Mucosa of stomach (tissue), 1 donor: ENCODE results near the gene MYB.

Experiments
- H3K27me3 ChIP-seq: one replicate; pipeline ENCODE4 v1.7.0; 2013; ENCODE audit warnings: mild to moderate bottlenecking, low read length; ENCODE audit not compliant: control insufficient read depth, insufficient read depth
- H3K36me3 ChIP-seq: one replicate; pipeline ENCODE4 v1.7.0; 2013; ENCODE audit warnings: low read length; ENCODE audit not compliant: control insufficient read depth, insufficient read depth
- H3K4me1 ChIP-seq: one replicate; pipeline ENCODE4 v1.7.0; 2013; ENCODE audit warnings: mild to moderate bottlenecking, low read length; ENCODE audit not compliant: control insufficient read depth, insufficient read depth
- H3K4me3 ChIP-seq: one replicate; pipeline ENCODE4 v1.7.0; 2013; ENCODE audit warnings: low read length
- H3K9ac ChIP-seq: one replicate; pipeline ENCODE4 v1.7.0; 2013; ENCODE audit warnings: mild to moderate bottlenecking, low read length, moderate library complexity
- H3K9me3 ChIP-seq: one replicate; pipeline ENCODE4 v1.7.0; 2013; ENCODE audit warnings: mild to moderate bottlenecking, low read length, moderate library complexity; ENCODE audit not compliant: control insufficient read depth
- donor health status: Pancreatic carcinoma.

MYB gene

DNA sequence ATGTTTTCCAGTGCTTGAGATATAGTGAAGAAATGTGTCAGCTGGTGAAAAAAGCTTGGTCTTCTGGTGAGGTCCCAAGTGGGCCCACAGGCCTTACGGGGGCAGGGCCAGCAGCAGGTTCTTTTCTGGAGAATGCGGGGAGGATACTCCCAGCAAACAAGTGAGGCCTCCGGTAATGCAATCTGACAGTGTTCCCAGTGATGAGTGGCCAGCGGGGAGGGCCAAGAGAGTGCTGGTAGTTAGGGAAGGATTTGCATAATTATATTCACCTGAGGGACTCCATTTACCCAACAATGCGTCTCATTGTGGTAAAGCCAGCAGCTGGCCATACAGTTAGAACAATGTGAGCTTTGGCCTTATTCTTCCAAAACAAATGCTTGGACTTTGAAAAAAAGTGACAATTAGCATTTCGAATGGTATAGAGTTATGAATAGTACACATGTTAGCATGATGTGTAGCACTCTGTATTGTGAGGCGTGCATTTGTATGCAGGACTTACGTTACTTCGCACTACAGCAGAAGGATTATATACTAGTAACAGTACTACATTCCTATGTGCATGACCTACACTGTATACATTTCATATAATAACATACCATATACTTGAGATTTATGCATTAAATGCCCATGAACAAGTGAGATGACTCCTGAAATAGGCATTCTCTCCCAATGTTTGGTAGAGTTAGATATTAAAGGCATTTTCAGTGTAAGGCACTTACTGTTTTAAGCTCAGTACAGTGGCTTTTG, 69.8 kb downstream of the MYB start:
- H3K36me3 ChIP-seq = no peaks in the 10 kb centered on the region
- H3K9ac ChIP-seq = no peak overlapping the region
- H3K4me3 ChIP-seq = no peak overlapping the region
- peaks cover 41% of the 10 kb centered on the region for H3K4me1 ChIP-seq
- no peaks in the 10 kb centered on the region for H3K27me3 ChIP-seq
- H3K9me3 ChIP-seq = no peaks in the 10 kb centered on the region

DNA sequence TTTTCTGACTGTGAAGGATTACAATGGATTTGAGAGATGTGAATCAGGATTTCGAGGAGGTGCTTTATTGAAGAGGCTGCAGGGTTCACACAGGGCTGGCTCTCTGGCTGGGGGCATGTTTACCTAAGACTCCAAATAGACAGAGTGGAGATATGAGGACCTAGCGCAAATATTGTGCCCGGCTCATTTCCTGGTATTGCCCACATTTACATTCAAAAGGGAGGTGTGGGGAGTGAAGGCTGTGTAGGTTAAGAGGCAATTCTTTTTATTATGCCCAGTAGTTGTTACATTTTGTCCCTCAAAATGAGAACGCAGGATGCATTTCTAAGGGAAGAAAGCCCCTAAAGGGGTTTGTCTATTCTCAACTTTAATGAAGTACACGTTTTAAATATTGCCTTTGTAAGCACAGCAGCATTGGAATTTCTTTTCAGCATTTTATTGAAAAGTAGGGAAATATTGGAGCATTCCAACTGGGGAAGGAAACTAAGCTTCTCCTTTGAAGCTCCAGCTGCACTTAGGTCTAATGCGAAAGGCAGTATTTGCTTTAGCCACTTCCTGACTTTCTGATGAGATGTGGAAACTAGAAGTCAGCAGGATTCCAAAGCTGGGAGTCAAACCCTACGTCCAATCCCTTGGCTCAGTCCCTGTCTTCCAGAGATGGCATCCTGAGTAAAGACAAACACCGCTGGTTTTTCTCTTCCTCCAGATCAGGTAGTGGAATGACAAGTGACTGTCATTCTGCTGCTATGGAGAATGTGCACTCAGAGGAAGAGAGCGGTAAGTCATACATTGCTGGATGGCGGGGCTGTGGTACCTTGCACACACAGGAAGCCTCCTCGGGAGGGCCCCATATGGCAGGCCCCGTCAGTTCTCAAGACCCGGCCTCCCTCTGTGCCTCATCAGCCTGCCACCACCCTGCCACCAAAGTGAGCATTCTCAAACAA, 70.7 kb downstream of the MYB start:
- Histone ChIP-seq H3K27me3 (no peaks in the 10 kb centered on the region), H3K9ac (no peak overlapping the region), H3K9me3 (no peaks in the 10 kb centered on the region), H3K36me3 (no peaks in the 10 kb centered on the region), H3K4me3 (no peak overlapping the region), H3K4me1 (peaks cover 41% of the 10 kb centered on the region)

DNA sequence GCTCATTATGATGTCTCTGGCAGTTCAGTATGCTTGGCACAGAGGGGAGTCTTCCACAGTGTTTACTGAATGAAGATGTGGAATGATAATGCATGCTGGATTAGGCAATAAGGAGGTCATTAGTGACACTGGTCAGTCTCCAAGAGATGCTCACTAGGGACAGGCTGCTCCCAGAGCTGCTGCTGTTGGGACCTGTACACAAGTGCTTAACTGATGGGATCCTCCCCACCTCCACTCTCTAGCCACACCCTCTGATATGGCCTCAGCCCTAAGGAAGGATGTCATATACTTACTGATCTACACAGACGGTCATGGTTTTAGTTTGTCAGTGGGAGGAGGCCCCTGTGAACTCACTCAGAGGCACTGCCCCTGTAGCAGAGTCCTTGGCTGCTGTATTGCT, 73.4 kb downstream of the MYB start:
- Histone ChIP-seq H3K36me3 (no peaks in the 10 kb centered on the region), H3K9me3 (no peaks in the 10 kb centered on the region), H3K27me3 (no peaks in the 10 kb centered on the region), H3K4me3 (no peak overlapping the region), H3K4me1 (peaks cover 41% of the 10 kb centered on the region), H3K9ac (no peak overlapping the region)

DNA sequence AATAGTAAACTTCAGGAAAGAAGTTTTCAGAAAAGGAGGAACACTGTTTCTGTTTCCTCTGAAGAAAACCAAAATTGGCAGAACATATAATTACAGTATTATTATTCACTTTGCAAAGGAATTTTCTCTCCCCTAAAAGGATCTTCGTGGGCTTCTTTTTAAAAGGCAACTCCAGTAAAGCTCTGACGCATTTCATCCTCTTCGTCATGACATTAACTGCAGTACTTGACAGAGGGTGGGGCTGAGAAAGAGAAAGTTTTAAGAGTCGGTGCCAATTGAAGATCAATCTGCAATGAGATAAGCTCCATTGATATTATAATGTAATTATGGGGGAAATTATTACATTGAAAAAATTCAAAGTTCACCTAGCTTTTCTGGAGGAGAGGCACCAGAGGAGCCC, 75.8 kb downstream of the MYB start:
- Histone ChIP-seq H3K27me3 (no peaks in the 10 kb centered on the region), H3K9me3 (no peaks in the 10 kb centered on the region), H3K36me3 (no peaks in the 10 kb centered on the region), H3K9ac (no peak overlapping the region), H3K4me3 (no peak overlapping the region), H3K4me1 (peaks cover 27% of the 10 kb centered on the region)

DNA sequence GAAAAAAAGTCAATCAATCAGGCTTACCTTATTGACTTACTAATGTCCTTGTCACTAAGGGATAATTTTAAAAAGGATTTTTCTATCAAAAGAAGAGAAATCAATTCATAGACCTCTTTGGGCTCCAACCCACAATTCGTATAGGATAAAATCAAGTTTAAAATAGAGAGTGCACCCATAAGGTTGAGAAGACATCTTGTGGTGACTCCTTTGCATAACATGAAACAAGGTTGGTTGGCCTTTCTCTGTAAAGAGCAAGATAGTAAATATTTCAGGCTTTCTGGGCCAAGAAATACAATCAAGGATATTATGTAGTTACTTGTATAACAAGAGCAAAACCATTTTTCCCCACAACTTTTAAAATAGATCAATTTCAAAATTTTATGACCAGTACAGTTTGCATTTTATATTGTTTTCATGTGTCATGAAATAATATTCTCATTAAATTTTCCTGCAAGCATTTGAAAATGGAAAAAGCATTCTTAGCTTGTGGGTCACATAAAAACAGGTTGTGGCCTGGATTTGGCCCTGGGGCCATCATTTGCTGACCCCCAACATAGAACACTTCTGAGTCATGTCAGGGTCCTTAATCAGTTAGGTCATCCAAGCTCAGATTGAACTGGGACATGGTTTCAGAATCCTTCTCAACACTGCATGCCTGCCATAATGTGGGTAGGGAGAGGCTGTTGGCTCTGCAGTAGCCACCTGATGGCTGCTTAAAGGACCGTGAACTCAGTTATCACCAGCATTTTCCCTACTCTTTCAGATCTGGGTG, 76.7 kb downstream of the MYB start:
- H3K9me3 ChIP-seq = no peaks in the 10 kb centered on the region
- H3K36me3 ChIP-seq = no peaks in the 10 kb centered on the region
- H3K9ac ChIP-seq = no peak overlapping the region
- no peaks in the 10 kb centered on the region for H3K27me3 ChIP-seq
- no peak overlapping the region for H3K4me3 ChIP-seq
- H3K4me1 ChIP-seq = peaks cover 18% of the 10 kb centered on the region

DNA sequence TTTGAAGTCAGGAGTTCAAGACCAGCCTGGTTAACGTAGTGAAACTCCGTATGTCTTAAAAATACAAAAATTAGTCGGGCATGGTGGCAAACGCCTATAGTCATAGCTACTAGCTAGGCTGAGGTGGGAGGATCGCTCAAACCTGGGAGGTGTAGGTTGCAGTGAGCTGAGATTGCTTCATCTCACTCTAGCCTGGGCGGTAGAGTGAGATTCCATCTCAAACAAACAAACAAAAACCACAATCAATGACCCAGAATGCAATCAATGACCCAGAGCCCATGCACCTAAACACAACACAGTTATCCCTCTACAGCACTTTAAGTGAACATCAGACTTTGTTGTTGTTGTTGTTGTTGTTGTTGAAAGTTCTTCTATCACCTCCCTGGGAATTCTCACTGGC, 77.9 kb downstream of the MYB start:
- no peaks in the 10 kb centered on the region for H3K36me3 ChIP-seq
- peaks cover 9% of the 10 kb centered on the region for H3K4me1 ChIP-seq
- H3K27me3 ChIP-seq = no peaks in the 10 kb centered on the region
- no peak overlapping the region for H3K9ac ChIP-seq
- no peaks in the 10 kb centered on the region for H3K9me3 ChIP-seq
- H3K4me3 ChIP-seq = no peak overlapping the region

DNA sequence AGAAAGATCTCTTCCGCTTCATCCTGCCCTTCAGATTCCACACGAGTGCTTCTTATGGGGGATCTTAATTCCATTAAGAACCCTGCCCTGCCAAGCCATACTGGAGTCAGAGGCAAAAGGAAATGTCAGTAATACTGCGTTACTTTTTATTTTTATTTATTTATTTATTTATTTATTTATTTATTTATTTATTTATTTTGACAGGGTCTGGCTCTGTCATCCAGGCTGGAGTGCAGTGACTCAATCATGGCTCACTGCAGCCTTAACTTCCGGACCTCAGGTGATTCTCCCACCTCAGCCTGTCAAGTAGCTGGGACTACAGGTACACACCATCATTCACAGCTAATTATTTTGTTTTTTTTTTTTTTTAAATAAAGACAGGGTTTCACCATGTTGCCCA, 79.5 kb downstream of the MYB start:
- no peaks in the 10 kb centered on the region for H3K27me3 ChIP-seq
- H3K4me3 ChIP-seq = no peak overlapping the region
- no peak overlapping the region for H3K9ac ChIP-seq
- no peaks in the 10 kb centered on the region for H3K36me3 ChIP-seq
- H3K4me1 ChIP-seq = no peaks in the 10 kb centered on the region
- H3K9me3 ChIP-seq = no peaks in the 10 kb centered on the region

DNA sequence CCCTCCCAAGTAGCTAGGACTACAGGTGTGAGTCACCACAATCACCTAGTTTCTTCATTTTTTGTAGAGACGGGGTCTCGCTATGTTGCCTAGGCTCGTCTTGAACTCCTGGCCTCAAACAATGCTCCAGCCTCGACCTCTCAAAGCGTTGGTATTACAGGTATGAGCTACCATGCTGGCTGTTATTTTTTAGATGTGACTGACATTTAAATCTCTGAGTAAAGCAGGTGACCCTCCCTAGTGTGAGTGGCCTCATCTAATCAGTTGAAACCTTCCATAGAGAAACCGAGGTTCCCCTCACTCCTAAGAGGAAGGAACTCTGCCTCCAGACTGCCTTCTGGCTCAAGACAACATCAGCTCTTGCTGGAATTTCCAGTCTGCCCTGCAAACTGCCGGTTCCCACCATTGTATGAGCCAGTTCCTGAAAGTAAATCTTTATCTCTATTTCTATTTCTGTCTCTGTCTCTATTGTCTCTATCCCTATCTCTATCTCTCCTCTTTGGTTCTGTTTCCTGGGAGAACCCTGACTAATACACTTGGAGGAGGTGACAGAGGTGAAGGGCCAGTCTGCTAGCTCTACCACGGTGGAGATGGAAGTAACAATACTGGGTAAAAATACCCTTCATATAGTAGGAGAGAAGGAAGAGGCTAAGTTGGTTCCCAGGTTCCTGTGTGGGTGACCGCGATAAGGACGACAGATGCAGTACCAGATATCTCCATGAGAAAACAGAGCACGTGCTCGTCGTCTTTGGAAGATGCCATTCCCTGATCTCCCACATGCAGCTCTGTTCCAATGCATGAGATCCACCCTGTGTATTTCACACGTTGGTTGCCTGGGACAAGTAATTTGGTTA, 81.0 kb downstream of the MYB start:
- H3K36me3 ChIP-seq = no peaks in the 10 kb centered on the region
- no peak overlapping the region for H3K4me3 ChIP-seq
- peaks cover 6% of the 10 kb centered on the region for H3K4me1 ChIP-seq
- H3K9me3 ChIP-seq = no peaks in the 10 kb centered on the region
- H3K27me3 ChIP-seq = no peaks in the 10 kb centered on the region
- no peak overlapping the region for H3K9ac ChIP-seq

DNA sequence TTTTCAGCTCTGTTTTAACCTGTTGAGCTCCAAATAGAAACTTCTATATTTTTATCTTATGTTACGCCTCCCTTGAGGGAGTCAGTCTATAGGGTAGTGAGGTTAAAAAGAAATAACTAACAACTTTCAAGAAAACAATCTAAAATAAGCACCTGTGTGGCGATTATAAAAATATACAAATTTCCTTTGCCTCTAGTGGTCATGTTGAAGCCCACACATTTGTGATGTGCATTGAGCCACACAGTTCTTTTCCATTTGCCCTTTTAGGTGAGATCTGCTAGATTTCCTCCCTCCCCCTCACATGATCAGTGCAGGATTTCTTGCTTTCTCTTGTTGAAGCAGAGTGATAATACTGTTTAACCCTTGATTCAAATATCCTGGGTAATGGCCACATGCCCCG, 84.2 kb downstream of the MYB start:
- H3K9me3 ChIP-seq = no peaks in the 10 kb centered on the region
- H3K36me3 ChIP-seq = no peaks in the 10 kb centered on the region
- H3K9ac ChIP-seq = no peak overlapping the region
- peaks cover 37% of the 10 kb centered on the region for H3K4me1 ChIP-seq
- no peaks in the 10 kb centered on the region for H3K27me3 ChIP-seq
- H3K4me3 ChIP-seq = no peak overlapping the region

DNA sequence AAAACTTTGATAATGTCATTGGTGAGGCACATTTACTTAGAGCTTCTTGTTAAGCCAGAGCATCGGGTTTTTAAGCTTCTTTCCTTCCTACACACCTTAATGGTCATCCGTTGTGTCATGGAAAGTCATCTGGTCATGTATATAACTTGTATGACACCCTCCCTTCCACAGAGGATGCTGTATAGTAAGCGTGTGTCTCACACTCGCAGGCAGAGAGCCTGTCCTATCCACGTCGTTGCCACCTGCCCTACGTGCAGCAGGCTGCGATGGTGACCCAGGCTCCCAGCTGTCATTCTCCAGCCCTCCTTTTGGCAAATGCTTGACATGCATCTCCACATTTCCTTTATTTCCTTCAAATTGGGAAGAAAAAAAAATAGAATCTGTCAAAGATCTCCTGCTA, 85.6 kb downstream of the MYB start:
- Histone ChIP-seq H3K36me3 (no peaks in the 10 kb centered on the region), H3K4me1 (peaks cover 49% of the 10 kb centered on the region), H3K9ac (no peak overlapping the region), H3K27me3 (no peaks in the 10 kb centered on the region), H3K9me3 (no peaks in the 10 kb centered on the region), H3K4me3 (no peak overlapping the region)

DNA sequence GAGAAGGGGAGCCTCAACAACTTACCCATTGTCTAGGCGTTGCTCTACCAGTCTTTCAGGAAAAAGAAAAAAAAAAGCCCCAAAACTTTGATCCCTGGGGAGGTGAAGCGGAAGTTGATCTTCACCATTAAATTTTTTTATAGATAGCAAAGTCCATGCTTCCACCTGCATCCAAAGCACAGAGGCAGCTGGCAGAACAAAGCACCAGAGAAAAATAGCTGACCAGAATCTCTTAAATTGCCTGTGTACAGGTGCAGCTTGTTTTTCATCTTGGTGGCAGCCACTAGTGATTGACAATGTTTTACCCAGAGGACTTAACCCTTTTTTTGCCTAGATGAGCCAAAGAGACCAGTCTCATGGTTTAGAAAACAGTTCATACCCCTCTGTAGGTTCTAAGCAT, 86.0 kb downstream of the MYB start:
- Histone ChIP-seq H3K36me3 (no peaks in the 10 kb centered on the region), H3K4me3 (no peak overlapping the region), H3K27me3 (no peaks in the 10 kb centered on the region), H3K9me3 (no peaks in the 10 kb centered on the region), H3K9ac (no peak overlapping the region), H3K4me1 (peaks cover 51% of the 10 kb centered on the region)
